ENCODE measurements around the gene OR6J1. TPM values are rescaled to one million over a fixed set of nuclear protein-coding genes. Genes with fewer than 3 reads are reported as not detected.
"Not testable (repeated sequence)": the region's sequence is repeated elsewhere in the genome, so short reads cannot be mapped to it uniquely, and the experiment has no call there.

OR6J1 gene
- total and polyA plus RNA-seq, 2 of the 8 experiments (the other 6 are each of a cell fraction or from before 2014, with no cell fraction given): not detected

DNA sequence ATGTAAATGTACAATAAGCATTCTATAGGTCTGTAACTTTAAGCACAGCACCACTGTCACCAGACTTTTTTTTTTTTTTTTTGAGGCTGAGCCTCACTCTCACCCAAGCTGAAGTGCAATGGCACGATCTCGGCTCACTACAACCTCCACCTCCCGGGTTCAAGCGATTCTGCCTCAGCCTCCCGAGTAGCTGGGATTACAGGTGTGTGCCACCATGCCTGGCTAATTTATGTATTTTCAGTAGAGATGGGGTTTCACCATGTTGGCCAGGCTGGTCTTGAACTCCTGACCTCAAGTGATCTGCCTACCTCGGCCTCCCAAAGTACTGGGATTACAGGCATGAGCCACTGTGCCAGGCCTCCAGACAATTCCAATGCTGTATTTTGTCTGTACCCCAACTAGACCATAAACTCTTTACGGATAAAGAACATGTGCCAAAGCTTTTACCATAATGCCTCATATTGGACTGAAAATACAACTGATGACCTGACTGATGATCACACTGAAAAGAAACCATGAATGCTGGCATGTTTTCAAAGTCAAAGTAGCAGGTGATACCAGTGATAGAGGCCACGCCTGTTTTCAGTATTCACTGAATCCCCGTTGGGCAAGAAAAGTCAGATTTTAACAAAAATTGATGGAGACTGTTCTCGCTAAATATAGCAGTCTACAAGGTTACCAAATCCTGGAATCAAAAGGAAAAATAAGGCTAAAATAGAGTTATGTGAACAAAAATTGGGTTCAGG is 56.3 kb downstream of the OR6J1 start:
- FAIRE-seq; H3K23ac ChIP-seq (ENCODE audit: insufficient read length); H2BK15ac ChIP-seq (ENCODE audit: low read length); H4K8ac ChIP-seq (ENCODE audit: extremely low read depth, insufficient read depth, low read length); H2AK5ac ChIP-seq (ENCODE audit: low read depth, low read length); H3K14ac ChIP-seq (ENCODE audit: insufficient read length); DNase-seq (ENCODE audit: low read depth in 1 of 2, low spot score in 2 of 2); H2BK5ac ChIP-seq (ENCODE audit: low read depth, low read length); H4K91ac ChIP-seq (replicated peaks; ENCODE audit: insufficient read length, low read length); H3K56ac ChIP-seq (replicated peaks; ENCODE audit: insufficient read length, low read depth, low read length); H2BK20ac ChIP-seq (ENCODE audit: low read length); H3K9me3 ChIP-seq (ENCODE audit: insufficient read depth in 2 of 2, low read depth in 1 of 2, low read length in 1 of 2); H3K79me1 ChIP-seq (ENCODE audit: low read depth, low read length); H3K27ac ChIP-seq (ENCODE audit: low read depth, low read length); H2AFZ ChIP-seq (ENCODE audit: low read length); H2BK12ac ChIP-seq (ENCODE audit: low read depth, low read length); H4K5ac ChIP-seq (ENCODE audit: insufficient read length, low read depth, low read length); H3K23me2 ChIP-seq (ENCODE audit: low read depth, low read length); H3K18ac ChIP-seq (ENCODE audit: extremely low read depth, low read length); H3K36me3 ChIP-seq (ENCODE audit: control insufficient read depth in 2 of 4, insufficient read depth in 4 of 4, low read length in 3 of 4); H2BK120ac ChIP-seq (replicated peaks; ENCODE audit: low read depth, low read length); H4K20me1 ChIP-seq (replicated peaks in 1 of 2; ENCODE audit: control insufficient read depth in 1 of 2, insufficient read depth in 2 of 2, low read length in 2 of 2); H3K4ac ChIP-seq (replicated peaks; ENCODE audit: insufficient read length, low read depth, low read length); H3K27me3 ChIP-seq (replicated peaks in 1 of 4; ENCODE audit: control insufficient read depth in 3 of 4, extremely low read depth in 1 of 4, insufficient read depth in 3 of 4, low read length in 3 of 4); H3K4me1 ChIP-seq (replicated peaks in 1 of 4; ENCODE audit: control insufficient read depth in 3 of 4, insufficient read depth in 4 of 4, low read length in 3 of 4): not testable (repeated sequence)
- Histone ChIP-seq H3K4me2 (ENCODE audit: insufficient read depth in 1 of 2, low read depth in 2 of 2, low read length in 2 of 2) (peak overlapping the region; percentile 74 to 88), H3K9ac (replicated peaks in 1 of 4; ENCODE audit: extremely low read depth in 1 of 4, low read depth in 3 of 4, low read length in 3 of 4) (peak overlapping the region in 1 of 4 experiments; percentile 8; a peak in 1 of 7 replicates), H3K4me3 (ENCODE audit: extremely low read depth in 1 of 4, insufficient read depth in 2 of 4, low read depth in 3 of 4, low read length in 4 of 4) (peak overlapping the region; percentile 81 to 99 (median 98); a peak in 7 of 8 replicates), H3K79me2 (ENCODE audit: control insufficient read depth in 1 of 2, insufficient read depth in 2 of 2, low read length in 2 of 2) (peaks cover 5 to 53% of the 10 kb centered on the region in 2 experiments)
- POLR2A ChIA-PET (ENCODE audit: partially characterized antibody): interaction anchor here (0.6 to 2.7 kb wide), 5 partner anchors 10 to 204 kb away, joined by 3 to 22 read pairs (median 3); partner anchors contain the start of gene ABHD4
- CTCF ChIA-PET (ENCODE audit: partially characterized antibody): interaction anchor here (0.6 to 3.0 kb wide), 6 partner anchors 17 to 376 kb away, joined by 3 to 14 read pairs (median 3); partner anchors contain the start of gene OR6J1
- 92% methylated on average over 10 of the region's 10 CpGs; no CpG with 5 or more reads in 1 of the 2 experiments for WGBS, 2 experiments (ENCODE audit: extremely low coverage in 1 of 2, insufficient coverage in 1 of 2, insufficient read length in 1 of 2, insufficient replicate concordance in 2 of 2, low coverage in 1 of 2, low lambda C conversion rate in 2 of 2, missing lambda C conversion rate in 1 of 2)
